Stimulated activated naive CD4-positive, alpha-beta T cell treated with Interleukin-2 at 50 U/mL for 16 hours (primary cell): ENCODE measurements around the gene LIN52.

ENCODE experiments used
- DNase-seq: peaks from one replicate; lab custom pipeline; 2025; lab: John Stamatoyannopoulos, UW

Gene LIN52, protein sequence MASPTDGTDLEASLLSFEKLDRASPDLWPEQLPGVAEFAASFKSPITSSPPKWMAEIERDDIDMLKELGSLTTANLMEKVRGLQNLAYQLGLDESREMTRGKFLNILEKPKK

DNA sequence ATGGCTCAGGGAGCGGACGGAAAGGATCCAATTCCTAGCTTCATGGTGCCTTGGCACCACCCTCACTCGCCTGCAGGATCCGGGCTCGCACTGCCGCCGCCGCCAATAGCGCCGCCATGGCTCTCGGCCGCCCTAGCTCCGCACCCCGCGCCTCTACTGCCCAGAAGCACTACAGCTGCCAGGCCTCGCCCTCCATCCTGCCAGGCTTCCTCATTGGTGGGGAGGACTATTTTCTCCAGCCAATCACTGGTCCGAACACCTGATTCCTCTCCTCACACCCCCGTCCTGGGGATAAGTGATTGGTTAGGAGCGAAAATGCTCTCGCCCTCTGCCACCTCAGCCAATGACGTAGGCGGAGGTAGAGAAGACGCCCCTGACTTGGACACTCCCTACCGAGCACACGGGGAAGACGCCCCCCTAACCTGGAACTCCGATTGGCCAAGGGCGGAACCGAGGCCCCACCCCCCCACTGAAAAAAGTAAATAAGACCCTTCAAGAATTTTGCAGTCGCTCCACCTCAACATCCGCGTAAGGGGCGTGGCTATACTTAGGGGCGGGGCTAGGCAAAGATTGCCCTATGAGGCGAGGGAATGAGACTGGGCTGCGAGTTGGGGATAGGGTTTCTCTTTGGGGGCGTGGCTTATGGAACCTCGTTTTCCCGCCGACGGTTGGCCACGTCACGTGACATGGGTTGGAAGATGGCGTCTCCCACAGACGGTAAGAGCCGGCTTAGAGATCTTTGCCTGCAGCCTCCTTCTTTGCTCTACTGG lies at the start of gene LIN52, which contains the start of gene ALDH6A1:
Gene LIN52 (plus strand): TSS at position 680 of the 770 bp plus-strand sequence. CDS start 19 bp downstream, at position 699.
Gene ALDH6A1 (minus strand): TSS at position 177 of the 770 bp plus-strand sequence. CDS start 59 bp downstream, at position 118.
- peak; percentile 99 for DNase-seq

DNA sequence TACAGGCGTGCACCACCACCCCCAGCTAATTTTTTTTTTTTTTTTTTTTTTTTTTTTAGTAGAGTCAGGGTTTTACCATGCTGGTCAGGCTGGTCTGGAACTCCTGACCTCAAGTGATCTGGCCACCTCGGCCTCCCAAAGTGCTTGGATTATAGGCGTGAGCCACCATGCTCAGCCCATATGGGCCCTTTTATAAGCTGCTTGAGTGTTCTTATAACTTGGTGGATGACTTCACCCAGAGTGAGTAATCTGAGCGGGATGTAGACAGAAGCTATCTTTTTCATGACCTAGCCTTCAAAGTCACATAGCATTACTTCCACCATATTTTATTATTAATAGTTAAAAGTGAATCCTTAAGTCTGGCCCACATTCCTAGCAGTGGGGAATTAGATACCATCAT lies 49.2 kb upstream of the LIN52 start:
- no peak for DNase-seq

DNA sequence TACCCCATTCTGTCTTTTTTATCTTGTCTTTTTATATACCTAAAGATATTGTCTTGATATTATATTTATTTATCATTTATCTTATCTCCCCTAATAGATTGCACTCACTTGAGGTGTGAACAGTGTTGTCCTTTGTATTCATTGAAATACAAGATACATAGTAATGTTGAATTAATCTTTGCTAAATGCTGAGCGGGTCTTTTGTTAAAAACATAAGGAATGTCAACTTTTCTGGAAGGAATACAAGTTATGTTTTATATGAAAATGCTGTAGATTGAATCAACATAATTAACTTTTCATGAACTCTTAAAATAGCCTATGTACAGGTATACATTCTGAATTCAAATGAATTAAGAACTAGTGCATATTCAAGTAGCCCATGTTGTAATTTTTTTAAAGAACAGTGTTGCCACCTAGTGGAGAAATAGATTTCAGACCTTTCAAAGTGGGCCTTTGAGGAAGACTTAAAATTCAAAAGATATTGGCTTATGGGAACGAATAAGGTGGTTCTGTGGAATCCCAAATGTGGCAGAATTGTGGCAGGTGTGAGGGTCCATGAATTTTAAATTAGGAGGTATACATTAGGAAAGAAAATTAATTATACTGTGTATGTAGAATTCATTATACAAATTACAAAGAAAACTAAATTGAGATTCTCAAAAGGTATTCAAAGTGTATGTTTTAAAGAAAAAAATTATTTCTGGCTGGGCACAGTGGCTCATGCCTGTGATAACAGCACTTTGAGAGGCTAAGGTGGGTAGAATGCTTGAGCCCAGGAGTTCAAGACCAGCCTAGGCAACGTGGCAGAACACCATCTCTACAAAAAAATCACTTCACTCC lies 46.5 kb upstream of the LIN52 start:
- DNase-seq: no peak

DNA sequence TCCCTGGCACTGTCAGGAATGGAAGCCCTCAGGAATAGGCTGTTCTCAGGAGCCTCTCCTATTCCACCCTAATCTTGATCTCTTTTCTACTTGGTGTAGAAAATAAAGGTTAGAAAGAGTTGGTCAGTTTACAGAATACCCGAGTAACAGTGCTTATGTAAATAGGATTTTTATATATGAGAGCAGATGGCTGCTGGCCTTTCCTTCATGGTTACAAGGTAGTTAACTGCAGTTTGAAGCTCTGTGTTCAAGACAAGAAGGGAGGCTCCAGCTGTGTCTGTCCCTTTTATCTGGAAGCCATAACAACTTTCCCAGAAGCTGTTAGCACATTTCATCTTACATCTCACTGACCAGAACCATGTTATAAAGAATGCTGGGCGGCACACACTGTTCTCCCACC lies 42.5 kb upstream of the LIN52 start:
- DNase-seq: no peak

DNA sequence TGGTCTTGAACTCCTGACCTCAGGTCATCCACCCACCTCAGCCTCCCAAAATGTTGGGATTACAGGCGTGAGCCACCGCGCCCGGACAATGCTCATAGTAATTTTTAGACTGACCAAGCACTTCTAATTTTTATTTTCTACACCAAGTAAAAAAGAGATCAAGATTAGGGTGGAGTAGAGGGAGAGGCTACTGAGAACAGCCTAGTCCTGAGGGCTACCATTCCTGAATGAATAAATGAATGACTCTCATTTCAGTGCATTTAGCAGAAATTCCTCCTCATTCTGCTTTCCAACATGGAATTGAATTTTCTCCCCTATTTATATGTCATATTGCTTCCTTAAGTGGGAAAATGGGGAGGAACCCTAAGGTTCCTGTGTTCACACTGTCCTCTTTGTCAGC lies 39.2 kb upstream of the LIN52 start:
- no peak for DNase-seq

DNA sequence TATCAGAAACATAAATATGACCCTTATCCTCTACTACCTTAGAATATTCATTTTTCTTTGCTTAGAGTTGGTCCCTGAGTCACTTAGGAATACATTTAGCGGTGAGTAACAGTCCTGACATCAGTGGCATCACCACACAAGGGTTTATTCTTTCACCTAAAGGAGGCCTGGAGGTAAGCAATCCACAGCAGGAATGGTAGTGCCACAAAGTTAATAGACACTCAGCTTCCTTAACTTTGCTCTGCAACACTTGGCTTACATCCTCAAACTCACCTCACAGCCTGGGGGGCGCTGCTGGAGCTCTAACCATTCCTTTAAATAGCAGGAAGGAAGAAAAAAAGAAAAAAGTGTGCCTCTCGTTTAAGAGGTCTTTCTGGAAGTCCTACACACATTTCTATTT lies 36.5 kb upstream of the LIN52 start:
- no peak for DNase-seq

DNA sequence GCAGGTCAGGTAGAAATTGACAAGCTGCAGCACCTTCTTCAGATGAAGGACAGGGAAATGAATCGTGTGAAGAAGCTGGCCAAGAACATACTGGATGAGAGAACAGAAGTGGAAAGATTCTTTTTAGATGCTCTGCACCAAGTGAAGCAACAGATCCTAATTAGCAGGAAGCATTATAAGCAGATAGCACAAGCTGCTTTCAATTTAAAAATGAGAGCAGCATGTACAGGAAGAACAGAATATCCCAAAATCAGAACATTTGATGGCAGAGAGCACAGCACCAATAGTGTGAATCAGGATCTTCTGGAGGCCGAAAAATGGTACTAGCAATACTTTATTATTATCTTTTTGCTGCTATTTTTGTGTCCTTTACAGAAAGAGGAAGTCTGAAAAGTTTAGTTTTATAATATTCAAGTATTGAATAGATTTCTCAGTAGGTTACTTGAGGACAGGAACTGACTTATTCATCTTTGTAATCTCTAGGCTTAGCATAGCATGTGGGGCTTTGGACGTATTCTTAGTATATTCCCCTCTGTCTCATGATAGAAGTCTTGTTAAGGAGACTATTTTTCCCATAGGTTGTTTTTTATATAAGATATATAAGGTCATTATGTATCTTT lies 34.8 kb upstream of the LIN52 start:
- no peak for DNase-seq

DNA sequence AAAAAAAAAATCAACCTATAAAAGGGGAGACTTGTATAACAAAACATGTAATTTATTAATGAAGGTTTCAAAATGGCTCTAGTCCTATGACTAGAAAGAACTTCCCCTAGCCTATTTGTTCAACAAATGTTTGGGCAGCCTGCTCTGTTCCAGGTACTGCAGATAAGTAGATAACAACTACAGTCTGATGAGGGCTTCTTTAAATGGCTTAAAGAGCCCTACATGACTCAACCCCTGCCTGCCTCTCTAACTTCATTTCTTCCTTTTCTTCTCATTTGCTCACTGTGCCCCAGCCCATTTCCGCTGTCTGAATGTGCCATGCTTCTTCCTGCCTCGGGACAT lies 22.0 kb upstream of the LIN52 start:
- no peak for DNase-seq

DNA sequence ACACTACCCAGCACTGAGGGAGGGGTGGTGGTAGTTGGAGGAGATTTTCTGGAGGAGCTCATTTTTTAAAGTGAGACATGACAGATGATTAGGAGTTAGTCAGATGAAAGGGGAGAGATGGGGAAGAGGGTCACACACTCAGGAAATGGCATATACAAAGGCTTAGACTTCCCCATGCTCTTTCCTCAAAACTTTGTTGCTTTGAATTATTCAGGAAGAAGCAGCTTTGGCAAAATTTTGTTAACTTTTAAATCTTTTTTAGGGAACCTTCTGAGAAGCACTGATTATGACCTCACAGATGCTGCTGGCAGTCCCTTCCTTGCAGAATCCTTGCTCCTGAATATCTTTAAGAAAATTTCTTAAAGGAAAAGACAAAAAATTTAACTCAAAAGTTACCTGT lies 20.3 kb upstream of the LIN52 start:
- no peak for DNase-seq

DNA sequence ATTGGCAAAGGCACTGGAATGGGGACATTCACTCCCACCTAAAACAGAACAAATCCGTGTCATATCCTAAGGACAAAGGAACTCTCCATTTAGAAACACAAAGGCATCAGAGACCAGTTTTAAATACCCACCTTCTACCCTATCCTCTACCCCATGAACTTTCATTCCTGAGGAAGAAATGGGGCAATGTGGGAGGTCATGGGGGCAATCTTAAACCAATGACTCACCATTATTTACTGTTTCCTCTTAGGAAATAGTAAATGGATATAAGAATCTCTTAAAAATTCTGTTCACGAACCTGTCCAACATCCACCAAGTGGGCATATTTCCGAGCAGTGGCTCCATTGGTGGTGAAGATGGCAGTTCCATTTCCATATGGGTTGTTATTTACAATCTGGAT lies 19.9 kb upstream of the LIN52 start:
- no peak for DNase-seq

DNA sequence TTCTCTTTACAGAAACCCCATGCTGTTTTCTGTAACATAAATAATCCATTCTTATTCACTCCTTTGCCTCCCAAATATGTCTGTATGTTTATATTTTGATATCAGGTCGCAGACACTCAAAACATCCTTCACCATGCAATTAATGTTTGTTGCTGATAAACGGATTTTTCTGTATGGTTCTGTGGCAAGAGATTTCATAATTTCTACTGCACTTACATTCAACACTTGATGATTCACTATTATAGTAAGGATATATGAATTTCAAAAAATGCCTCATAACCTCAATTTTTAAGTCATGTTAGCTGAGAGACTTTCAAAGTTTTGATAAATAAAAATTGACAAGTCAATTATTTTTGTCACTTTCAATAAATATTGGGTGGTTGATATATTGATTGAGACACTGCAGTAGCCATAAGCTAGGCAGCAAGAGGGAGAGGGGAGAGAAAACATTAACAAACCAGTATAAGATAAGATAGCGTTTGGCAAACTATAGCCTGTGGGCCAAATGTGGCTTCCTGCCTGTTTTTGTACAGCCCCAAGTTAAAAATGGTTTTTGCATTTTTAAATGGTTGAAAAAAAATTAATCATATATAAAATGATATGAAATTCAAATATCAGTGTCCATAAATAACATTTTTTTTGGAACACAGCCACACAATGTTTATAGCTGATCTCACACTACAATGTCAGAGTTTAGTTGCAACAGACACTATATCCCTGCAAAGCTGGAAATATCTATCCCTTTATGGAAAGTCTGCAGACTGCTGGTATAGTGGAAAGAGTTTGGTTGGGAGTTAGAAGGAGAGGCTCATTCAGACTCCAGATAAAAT lies 18.8 kb upstream of the LIN52 start:
- DNase-seq: no peak

DNA sequence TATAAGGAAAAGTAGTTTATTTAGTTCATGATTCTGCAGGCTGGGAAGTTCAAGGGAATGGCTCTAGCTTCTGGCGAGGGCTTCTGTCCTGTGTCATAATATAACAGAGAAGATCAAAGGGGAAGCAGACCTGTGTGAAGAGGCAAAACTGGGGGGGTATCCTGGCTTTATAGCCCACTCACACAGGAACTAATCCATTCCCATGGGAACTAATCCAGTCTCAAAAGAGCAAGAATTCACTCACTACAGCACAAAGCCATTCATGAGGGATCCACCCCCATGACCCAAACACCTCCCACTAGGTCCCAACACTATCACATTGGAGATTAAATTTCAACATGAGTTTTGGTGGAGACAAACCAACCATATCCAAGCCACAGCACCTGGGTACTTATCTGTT lies 7.4 kb upstream of the LIN52 start:
- no peak for DNase-seq

DNA sequence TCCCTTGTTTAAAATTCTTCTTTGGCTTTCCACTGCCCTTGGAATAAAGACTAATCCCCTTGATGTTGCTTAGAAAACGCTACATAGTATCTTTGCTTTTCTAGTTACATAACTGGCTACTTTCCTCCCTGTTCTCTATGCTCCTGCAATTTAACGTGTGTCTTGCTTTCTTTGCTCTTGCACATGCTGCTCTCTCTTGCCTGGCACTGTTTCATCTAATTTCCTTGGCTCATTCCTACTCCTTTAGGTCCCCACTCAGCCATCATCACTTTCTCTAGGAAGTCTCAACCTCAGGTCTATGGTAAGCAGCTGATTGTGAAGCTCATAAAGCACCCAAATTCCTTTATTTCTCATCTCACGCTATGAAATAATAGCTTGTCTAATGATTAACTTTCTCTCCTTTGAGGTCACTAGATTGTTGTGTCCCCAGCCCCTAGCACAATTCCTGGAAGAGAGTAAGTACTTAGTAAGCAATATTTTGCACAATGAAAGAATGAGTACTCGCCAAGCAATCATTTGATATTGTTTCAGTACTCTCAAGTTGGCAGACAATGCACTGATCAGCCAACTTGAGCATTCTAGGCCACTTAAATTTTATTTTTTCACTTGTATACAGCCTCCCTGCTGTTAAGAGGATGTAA lies 3.8 kb upstream of the LIN52 start:
- DNase-seq: no peak

DNA sequence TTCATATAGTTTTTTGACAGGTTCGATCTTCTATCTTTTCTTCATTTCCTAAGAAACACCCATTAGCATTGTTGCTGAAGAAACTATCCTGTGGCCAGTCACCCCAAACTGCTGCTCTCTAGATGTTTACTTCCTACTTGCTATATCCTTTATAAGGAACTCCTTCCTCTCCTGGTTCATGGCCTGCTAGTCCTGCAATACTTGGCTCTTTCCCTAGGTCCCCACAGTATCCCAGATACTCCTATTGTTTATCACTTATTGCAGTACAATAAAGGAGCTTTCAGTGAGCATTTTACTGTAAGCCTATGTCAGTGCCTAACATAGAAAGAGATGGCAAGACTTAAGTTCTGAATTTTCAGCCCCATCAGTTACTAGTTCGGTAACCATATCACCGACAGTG lies 3.3 kb upstream of the LIN52 start:
- DNase-seq: no peak

DNA sequence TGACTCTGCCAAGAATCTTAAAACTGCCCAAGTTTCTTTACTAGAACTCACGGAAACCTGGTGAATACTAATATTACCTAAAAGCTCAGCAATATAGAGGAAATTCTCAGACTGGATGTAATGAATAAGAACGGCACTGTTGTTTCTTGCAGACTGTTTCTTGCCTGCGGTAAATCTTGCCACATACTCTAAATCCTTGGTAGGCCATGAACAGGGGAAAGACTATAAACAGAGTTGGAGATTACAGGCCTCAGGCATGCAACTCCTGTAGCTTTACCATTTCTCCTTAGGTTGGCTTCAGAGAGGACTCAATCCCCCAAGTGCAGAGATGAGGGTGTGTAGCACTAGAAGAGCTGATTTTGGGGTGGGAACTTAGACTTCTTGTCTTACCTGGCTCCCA lies 1.6 kb upstream of the LIN52 start:
- DNase-seq: no peak

DNA sequence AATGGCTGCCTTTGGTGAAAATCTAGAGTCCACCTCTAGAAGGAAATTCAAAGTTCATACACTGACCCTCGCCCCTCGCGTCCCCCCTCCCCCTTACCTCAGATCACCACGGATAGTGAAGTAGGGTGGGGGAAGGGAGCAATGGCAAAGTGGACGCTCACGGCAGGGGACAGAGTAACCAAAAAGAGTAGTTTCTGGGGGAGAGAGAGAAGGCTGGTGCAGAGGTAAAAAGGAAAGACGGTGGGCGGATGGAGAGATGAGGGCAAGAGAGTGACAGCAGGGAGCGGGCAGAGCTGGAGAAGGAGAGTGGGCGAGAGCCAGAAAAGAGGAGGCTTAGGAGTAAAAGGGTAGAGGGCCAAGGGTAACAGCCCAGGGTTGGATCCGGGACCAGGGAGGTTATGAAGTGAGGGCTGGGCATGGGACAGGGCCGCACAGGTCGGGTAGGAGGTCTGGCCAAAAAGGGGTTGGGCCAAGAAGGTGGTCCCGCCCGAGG lies 926 bp upstream of the LIN52 start:
- DNase-seq: no peak

DNA sequence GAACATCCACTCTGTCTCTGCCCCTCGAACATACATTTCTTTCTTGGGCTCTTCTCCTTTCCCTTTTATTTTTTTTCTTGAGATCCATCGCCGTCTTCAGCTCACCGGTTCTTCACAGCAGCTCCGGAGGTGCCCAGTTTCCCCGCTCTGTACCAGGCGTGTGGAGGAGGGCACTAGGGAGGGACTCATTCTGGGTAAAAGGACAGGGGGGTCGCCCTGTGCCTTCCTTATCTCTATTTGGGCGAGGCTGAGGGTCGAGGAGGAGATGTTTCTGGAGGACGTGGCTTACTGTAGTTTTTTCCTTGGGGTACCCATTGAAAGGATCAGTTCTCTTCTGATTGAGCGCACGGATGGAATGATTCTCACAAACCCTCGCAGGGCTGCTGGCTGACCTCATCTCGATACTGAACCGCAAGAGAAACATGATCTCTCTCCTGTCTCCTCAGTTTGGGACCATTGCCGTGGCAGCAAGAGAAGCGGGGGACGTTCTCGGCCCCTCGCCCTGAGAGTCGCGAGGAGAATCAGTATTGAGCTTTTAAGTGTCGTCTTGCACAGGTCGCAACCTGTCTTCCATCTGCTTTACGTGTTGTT lies 386 bp downstream of the LIN52 start:
- peak; percentile 6 for DNase-seq

DNA sequence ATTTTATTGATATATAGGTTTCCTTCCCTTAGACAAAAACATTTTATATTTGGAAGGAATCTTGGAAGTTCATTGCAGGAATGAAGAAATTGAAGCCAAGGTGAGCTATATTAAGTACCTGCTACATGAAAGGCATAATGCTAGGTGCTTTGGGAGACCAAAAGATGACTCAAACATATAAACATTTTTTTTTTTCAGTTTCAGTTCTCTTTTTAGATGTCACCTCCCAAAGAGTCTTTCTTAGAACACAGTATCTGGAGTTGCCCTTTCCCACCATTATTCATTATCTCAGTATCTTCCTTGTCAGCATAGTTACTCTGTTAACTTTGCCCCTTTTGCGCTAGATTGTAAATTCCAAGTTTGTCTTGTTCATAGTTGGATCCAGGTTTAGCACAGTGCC lies 1.1 kb downstream of the LIN52 start:
- DNase-seq: no peak

DNA sequence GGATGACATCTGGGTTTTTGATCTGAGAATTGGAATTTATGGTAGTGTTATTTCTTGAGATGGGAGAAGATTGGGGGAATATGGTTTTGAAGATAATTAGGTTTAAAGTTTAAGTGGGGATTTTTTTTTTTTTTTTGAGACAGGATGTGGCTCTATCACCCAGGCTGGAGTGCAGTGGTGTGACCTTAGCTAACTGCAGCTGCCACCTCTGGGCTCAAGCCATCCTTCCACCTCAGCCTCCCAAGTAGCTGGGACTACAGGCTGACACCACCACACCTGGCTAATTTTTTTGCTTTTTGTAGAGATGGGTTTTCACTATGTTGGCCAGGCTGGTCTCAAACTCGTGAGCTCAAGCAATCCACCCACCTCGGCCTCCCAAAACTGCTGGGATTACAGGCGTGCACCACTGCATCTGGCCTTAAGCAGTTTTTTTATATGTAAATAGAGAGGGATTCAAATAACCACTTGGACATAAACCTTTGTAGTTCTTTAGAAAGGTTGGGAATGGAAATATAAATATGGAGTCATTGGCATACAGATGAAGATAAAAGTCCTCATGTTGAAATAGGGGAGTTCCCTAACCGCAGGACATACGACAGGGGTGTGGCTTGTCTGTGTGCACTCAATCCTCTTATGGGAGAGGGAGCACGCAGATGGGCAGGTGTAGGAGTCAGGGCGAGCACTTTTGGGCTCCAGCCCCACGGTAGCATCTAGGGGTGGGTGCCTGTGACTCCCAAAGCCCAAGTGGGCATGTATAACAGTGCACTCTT lies 4.7 kb downstream of the LIN52 start:
- no peak for DNase-seq

DNA sequence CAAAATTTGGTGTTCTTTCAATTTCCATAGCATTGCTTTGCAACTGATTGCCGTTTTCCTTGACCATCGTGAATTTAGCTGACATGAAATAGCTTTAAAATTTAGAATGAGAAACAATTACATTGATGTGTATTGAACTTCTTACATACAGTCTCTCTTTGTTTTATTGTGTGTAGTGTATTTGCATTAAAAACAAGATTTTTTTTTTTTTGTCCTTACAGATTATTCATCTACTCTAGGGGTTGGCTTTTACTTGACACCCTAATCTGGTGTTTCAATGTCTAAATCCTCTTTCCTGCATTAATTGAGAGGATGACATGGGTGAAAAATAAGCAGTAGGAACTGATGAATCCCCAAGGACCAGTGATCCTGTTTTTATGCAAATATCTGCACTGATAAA lies 20.6 kb downstream of the LIN52 start:
- DNase-seq: no peak
